Measurements from ENCODE around the gene ITPA. TPM values are rescaled to one million over a fixed set of nuclear protein-coding genes. Genes with fewer than 3 reads are reported as not detected.

ITPA gene
- total and polyA plus RNA-seq, 2 of the 13 experiments (the other 11 are each of a cell fraction or from before 2014, with no cell fraction given) = 60.1 to 103 TPM

- TF ChIP-seq ZNF142 (CRISPR knock-in tag; IDR thresholded peaks at IDR 0.05) (peak; percentile 85), KLF11 (CRISPR knock-in tag; IDR thresholded peaks at IDR 0.05) (0 out of 2 replicates have a peak, but pooled peaks have one; percentile 65), SMAD1 (CRISPR knock-in tag; IDR thresholded peaks at IDR 0.05; ENCODE audit: borderline replicate concordance, low read depth) (peak; percentile 80; the same call in 1 of the 2 replicates), MAFK (conservative IDR thresholded peaks at IDR 0.05 in 1 of 2, IDR thresholded peaks at IDR 0.05 in 1 of 2; ENCODE audit: low read length in 2 of 2) (0 out of 4 replicates have a peak, but pooled peaks of 1 of the 2 experiments have one; percentile 7), ZNF749 (CRISPR knock-in tag; IDR thresholded peaks at IDR 0.05; ENCODE audit: borderline replicate concordance) (peak; percentile 93), ZNF317 (CRISPR knock-in tag; IDR thresholded peaks at IDR 0.05) (peak; percentile 94), PAWR (CRISPR knock-in tag; IDR thresholded peaks at IDR 0.05; ENCODE audit: borderline replicate concordance) (0 out of 2 replicates have a peak, but pooled peaks have one; percentile 91), RBM22 (optimal IDR thresholded peaks at IDR 0.05; ENCODE audit: low read length) (peak; percentile 87), ZNF281 (CRISPR knock-in tag; IDR thresholded peaks at IDR 0.05; ENCODE audit: borderline replicate concordance) (peak; percentile 95; the same call in 1 of the 2 replicates), MIXL1 (CRISPR knock-in tag; IDR thresholded peaks at IDR 0.05) (peak; percentile 95), ZNF329 (CRISPR knock-in tag; IDR thresholded peaks at IDR 0.05; ENCODE audit: low read depth) (peak; percentile 77; the same call in 1 of the 2 replicates), ZBTB7B (CRISPR knock-in tag; IDR thresholded peaks at IDR 0.05) (peak; percentile 99), ELF3 (CRISPR knock-in tag; IDR thresholded peaks at IDR 0.05) (peak; percentile 92), KMT2A (CRISPR knock-in tag; IDR thresholded peaks at IDR 0.05) (peak; percentile 76; the same call in 1 of the 2 replicates), ZNF230 (CRISPR knock-in tag; IDR thresholded peaks at IDR 0.05) (peak; percentile 98; the same call in 1 of the 2 replicates), TRIM24 (CRISPR knock-in tag; IDR thresholded peaks at IDR 0.05) (no peak), RAD21 (CRISPR knock-in tag; IDR thresholded peaks at IDR 0.05) (peak; percentile 49; the same call in 1 of the 2 replicates), PITX1 (CRISPR knock-in tag; IDR thresholded peaks at IDR 0.05) (peak; percentile 98), MYPOP (CRISPR knock-in tag; IDR thresholded peaks at IDR 0.05) (peak; percentile 79; the same call in 1 of the 2 replicates)
Measured at GRCh38 chr20:3222635-3223600, 13.6 kb downstream of the ITPA start (continued).

Measured in HepG2 (cell line).